NCI-H82 (cell line): ENCODE results near the gene FAM120A.

ENCODE experiments used
- DNase-seq: peaks from one replicate; lab custom pipeline; 2025; lab: John Stamatoyannopoulos, UW

Gene FAM120A

DNA sequence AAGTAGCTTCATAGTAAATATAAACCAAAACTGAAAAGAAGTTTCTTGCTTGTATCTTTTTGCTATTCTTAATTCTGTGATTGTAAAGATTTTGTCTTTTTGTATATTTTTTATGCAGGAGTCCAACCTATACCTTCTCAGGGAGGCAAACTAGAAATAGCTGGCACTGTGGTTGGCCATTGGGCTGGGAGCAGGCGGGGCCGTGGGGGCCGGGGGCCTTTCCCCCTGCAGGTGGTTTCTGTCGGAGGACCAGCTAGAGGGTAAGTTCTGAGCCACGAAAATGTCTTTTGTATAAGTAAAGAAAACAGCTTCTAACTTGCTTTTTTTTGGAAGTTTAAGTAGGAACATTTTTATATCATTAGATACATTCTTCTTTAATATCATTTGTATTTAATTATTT is 109.5 kb downstream of the FAM120A start:
- no peak for DNase-seq

DNA sequence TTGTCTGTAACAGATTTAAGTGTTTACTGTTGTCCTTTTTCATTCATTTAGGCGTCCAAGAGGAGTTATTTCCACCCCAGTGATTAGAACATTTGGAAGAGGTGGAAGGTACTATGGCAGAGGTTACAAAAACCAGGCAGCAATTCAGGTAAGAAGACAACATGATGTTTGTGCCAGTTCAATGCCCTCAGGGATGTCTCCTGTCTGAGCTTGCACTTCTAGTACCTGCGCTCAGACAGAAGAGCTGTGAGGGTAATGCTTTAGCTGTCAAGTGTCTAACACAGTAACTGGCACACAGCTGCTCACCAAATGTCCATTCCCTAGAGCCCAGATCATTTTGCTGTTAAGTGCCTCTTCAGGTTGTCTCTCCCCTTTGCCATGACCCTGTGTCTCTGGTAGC is 110.7 kb downstream of the FAM120A start:
- DNase-seq = no peak

DNA sequence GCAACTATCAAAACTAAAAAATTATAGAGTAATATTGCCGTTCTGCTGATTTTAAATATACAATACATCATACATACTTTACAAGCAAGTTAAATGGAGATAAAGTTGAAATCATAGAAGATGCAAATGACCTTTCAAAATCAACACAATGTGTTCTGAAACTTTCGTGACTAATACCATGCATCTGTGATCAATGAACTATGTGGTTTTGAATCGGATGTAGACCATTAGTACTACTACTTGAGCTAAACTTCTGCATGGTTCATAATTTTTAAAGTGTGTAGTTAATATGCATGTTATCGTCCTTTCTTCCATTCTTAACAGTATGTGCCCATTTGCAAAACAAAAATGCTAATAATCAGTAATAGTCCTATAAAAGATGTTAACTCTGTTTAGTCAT is 113.6 kb downstream of the FAM120A start:
- DNase-seq = no peak

DNA sequence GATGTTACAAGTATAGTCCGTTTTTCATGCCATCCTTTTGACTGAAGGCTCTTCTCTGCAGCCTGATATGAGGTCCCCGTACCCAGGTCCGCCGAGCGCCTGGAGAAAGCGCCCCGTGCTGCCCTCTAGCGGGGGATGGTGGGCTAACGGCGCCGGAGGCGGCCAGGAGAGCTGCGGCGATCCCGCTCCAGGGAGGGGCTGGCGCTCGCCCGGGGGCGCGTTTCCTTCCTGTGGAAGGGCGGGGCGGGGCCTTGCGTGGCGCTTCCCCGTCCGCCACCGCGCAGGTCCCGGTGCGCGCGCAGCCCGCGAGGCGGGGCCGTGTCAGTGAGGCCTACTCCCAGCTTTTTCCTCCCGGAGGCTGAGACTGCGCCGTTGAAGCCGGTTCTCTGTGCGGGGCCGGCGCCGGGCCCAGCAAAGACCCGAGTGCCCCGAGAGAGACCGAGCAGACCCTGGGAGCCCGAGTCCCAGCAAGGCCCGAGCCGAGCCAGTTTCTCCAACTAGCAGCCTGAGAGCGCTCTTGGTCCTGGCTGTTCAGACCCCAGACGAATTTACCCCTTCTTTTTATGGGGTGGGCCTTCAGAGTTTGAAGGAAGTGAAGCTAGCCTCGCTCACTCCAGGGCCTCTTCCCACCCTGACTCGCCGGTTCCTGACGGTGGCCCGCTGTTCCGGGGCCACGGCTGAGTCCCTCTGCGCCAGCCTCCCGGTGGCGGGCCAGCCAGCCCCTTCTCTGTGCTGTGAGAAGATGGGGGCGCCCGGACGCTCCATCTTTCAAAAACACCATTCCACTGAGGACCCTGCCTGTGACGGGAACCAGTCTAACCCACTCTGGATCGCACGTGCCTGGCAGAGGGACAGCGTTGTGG is 115.2 kb downstream of the FAM120A start:
- peak; percentile 97 for DNase-seq

DNA sequence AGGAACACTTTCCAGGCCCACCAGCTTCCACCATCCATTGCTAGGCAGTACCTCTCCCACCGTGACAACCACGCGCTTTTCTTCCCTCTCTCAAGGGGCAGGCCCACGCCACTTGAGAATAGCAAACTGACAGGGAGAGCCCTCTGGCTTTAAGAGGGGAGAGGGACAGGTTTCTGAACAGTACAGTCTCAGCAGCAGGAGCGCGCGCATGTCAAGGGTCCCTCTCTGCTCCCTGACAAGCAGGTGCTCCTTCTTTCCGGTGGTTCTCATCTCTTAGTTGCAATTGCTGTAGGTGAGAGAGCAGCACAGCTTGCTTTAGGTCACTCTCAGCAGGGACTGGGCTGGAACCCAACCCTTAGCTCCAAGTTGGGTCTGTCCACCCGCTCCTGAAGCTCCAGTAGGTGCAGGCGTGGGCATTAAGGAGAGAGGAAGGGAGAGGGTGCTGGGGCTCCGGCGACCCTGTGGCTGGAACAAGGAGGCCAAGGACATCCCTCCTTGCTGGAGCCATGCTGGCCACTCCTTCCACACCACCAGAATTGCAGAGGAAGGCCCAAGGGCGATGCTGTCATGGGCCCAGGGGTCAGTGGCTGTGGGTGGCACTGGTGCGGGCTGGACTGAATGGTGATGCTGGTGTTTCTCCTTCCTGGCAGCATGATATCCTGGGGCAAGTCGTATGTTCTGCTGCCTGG is 115.9 kb downstream of the FAM120A start:
- DNase-seq = peak; percentile 42

DNA sequence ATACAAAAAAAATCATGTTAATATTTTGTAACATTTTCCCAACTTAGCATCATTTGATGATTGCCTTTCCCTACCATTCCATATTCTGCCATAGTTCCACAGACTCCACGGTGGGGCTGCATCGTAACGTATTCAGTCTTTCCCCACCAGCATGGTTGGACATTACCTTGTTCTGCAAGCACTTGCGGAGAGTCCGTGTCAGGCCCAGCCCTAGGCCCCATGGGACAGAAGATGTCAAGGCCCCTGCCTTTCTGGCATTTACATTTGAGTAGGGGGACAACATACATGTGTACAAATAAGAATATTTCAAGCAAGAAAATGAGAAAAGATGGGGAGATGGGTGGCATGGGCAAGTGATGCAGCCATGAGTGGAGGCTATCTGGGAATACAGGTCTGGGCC is 116.7 kb downstream of the FAM120A start:
- no peak for DNase-seq

DNA sequence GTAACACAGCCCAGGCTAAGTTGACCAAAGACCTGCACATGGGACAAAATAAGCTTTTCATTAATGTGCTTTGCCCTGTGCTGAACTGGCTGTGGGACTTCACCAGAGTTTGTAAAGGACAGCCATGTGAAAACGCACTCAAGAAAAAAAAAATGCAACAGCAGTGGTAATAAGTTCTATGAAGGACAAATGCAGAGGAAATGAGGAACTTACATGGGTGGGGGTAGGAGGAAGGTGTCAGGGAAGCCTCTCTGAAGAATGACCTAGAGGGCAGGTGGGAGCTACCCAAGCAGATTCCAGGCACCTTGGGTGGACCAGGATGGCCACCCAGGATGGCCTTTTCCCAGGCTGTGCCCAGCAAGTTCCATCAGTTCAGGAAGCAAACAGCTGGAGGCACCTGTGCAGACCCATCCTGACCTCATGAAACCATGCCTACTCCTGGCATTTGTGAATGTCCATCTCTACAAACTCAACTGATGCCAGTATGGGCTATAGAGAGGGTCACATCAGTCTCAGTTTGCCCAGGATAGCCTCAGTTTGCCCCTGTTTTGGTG is 118.2 kb downstream of the FAM120A start:
- no peak for DNase-seq

DNA sequence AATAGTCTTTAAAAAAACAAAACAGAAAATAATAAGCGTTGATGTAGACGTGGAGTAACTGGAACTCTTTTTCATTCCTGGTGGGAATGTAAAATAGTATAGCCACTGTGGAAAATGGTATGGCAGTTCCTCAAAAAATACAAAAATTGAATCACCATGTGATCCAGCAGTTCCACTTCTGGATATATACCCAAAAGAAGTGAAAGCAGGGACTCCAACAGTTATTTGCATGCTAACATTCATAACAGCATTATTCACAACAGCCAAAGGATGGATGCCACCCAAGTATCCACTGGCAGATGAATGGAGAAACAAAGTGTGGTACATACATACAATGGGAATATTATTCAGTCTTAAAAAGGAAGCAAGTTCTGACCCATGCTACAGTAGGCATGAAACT is 120.7 kb downstream of the FAM120A start:
- DNase-seq = no peak

DNA sequence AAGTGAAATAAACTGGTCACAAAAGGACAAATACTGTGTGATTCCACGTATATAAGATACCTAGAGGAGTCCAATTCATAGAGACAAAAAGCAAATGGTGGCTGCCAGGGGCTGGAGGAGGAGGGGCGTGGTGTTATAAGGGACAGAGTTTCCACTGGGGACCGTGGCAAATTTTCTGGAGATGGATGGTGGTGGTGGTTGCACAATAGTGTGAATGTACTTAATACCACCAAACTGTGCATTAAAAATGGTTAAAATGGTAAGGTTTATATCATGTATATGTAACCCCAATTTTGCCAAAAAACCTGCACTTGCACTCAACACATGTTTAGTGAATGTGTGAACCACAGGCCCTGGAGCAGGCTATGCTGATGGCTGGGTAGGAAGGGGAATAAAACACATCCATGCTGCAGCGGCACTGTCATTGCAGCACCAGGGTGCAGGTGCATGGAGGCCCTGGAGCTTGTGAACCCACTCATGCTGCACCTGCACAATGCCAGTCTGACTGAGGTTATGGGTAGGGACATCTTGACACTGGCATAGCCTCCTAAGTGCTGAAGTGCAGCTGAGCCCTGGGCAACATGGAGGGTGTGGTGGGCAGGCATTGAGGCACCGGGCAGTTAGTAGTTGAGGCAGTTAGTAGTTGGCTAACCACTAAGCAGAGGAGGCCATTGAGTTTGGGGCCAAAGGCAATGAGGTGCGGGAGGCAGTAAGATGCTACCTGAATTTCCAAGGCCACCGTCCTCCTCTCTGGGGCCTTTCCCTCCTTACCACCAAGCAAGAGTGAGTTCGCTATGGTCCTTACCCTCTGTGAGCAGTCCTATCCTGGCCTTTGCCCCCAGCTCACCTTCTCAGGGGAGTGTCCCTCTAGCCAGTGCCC is 121.4 kb downstream of the FAM120A start:
- no peak for DNase-seq

DNA sequence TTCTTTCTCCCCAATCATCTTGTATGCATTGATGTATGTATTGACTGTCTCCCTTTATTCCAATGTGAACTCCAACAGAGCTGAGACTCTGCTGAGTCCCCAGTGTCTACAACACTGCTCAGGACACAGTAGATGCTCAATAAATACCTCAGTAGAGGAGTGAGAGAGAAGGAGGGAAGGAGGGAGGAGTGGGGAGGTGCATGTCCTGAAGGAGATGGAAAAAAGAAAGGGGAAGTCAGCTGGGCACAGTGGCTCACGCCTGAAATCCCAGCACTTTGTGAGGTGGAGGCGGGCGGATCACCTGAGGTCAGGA is 122.0 kb downstream of the FAM120A start:
- DNase-seq = no peak

DNA sequence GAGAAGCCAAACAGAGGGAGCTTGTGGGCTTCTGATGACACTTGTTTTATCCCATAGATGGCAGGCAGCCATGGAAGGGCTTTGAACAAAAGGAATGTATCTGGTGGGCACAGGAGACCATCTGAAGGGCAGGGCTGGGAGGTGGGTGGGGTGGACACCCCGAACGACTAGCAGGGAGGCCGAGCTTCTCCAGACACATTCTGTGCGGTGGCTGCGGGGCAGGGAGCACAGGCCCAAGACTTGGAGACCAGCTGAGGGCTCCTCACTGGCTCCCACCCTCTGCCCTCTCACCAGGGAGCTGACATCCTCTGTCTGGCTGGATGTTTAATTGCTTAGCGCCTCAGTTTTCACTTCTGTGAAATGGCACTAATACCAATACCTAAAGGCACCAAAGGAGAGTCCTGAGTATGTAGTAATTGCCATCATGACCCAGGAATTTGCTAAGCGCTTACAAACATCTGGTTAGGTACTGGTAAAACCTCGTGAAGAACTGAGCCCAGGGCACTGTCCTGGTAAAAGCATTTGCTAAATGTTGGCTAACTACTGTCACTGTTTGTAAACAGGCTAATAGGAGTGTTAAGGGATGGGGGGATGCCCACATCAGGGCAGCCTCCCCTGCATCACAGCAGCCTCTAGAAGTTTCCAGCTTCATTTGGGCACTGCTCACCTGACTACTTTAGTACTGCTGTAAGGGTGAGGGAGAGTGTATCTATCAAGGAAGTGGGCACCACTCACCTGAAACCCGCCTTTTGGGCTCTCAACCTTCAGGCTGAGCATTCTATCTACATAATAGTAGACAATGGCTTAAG is 122.8 kb downstream of the FAM120A start:
- DNase-seq = no peak

DNA sequence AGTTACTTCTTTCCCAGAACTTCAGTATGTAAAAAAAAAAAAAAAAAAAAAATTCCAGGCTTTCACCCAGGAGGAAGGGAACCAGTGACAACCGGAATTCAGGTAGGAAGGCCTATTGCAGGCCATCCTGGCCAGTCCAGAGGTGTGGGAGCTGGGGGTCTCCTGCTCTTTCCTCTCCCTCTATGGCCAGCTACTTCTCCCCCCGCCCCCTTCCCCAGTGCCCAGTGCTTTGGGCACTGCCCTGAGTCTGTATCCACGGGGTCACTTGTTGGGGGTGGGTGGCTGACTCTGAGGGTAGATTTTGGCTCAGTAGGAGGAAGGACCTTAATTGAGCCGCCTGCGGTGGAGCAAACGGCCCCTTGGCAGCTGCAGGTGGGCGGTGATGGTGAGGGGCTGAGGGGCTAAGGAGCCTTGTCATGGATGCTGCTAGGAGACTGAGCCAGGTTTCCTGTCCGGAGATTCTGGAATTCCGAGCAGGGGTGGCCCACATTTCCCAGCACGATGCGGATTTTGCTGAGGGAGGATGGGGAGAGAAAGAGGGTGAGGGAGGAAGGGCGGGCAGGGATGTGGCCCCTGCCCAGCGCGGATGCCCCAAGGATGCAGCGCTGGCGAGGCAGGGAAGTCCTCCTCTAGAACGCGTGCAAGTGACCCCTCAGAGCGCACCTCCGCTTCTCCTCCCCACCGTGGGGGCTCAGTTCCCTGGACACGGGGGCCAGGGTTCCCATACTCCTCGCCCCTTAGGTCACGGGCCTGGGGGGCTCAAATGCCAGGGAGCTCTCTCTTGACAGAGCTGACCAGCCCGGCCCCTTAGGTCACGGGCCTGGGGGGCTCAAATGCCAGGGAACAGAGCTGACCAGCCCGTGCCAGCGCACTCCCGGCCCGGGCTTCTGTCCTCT is 123.7 kb downstream of the FAM120A start:
- DNase-seq = no peak

DNA sequence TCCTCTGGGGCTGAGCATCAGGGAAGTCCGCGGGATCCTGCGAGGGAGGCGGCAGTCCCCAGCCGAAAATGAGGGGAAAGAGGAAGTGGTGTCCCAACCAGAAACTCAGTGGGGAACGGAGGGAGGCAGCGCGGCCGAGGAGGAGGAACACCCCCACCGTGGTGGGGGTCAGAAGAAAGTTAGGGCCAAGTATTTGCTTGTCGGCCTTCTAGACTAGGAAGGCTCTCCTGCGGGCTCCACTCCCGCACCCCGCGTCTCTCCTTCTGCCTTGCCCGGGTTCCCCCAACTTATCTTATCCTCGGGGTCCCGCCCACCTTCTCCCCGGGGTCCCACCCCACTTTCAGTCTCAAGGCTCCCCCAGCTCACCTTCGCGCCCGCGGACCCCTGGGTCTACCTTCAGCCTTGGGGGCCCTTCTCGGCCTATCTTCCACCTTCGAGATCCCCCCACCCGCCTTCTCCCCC is 124.3 kb downstream of the FAM120A start:
- peak; percentile 46 for DNase-seq

DNA sequence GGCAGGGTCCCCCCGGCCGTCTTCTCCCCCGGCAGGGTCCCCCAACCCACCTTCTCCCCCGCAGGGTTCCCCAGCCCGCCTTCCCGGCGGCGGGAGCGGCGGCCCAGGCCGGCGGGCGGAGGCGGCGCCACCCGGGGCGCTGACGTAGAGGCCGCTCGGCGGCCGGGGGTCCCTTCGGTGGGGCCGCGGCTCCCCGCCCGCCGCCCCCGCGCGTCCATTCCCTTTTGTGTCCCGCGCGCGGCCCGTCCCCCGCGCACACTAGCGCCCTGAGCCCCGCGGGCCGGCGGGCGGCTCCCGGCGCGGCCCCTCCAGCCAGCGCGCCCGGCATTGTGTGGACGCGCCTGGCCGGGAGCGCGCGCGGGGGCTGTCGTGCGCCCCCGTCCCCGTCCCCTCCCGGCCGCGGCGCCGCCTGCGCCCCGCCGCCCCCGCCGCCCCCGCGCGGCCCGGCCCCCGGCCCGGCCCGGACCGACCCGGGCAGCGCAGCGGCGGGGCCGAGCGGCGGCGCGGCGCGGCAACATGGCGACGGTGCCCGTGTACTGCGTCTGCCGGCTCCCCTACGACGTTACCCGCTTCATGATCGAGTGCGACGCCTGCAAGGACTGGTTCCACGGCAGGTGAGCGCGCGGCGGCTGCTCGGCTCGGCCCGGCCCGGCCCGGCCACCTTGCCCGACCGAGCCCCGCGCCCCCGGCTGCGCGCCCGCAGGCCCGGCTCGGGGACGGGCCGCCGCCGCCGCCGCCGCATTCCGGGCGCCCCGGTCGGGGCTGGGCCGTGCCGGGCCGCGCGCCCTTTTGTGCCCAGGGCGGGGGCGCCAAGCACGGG is 125.0 kb downstream of the FAM120A start, which contains the start of gene PHF2:
Gene PHF2 (plus strand): TSS at position 327 of the 820 bp plus-strand sequence. CDS start 190 bp downstream, at position 517.
- peak; percentile 42 for DNase-seq

DNA sequence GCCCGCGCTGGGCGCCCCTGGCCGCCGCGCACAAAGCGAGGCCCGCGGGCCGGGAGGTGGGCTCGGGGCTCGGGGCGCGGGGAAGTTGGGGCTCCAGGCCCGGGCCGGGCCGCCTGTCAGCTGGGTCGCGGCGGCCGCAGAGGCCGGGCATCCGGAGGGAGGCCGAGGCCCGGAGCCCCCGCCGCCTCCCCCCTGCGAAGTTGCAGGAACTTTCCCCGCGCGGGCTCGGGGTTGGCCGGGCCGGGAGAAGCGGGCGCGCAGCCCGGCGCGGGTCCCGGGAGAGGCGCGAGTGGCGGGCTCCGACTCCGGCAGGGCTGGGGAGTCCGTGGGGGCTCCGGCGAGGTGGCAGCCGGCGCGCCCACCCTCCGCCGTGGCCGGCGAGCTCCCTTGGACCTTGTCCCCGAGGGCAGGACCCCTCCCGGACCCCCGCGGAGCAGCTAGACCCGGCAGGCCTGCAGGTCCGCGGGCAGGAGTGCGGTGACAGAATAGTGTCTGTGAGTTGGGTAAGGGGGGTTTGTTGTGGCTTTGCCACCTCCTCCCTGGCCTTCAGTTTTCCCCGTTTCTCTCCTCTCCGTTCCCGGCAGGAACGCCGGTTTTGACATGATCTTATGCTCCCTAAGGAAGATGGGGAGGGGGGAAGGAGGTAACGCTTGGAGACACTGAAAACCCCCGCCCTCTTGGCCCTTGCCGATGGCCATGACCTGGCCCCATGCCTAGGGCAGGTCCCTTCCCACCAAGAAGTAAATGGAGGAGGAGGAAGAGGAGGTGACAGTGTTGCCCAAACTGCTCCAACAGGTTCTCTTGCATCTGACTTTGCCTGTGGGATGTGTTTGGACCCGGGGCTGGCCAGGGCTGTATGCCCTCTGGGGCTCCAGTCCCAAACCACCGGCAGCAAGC is 125.8 kb downstream of the FAM120A start:
- peak; percentile 20 for DNase-seq

DNA sequence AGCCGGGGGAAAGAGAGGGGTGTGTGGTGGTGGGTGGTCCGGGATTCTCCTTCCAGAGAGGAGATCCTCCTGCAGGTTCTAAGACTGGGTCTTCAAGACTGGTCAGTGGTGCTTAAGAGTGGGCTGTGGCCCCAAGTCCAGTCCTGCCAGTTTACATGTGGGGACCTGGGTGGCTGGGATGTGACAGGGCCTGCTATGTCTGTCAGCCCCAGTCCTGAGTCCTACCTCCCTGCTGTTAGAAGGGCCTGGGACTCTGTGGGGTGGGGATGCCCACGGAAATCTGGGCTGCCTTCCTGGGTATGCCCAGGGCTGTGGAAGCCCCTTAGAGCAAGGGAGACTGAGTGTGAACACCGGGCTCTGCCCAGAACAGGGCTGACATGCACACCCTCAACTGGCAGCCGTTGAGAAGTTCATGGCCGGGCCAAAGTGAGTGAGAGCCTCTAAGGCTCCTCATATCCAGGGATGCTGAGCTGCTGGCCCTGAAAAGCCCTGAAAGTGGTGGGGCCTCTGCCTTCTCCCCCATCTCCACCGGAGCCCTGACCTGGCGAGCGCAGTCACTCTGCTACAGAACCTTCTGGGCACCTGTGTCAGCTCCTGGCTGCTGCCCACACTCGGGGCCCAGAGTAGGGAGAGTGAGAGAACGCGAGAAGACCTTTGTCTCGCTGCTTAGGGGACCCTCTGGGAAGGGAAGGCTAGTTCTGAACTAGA is 126.6 kb downstream of the FAM120A start:
- no peak for DNase-seq

DNA sequence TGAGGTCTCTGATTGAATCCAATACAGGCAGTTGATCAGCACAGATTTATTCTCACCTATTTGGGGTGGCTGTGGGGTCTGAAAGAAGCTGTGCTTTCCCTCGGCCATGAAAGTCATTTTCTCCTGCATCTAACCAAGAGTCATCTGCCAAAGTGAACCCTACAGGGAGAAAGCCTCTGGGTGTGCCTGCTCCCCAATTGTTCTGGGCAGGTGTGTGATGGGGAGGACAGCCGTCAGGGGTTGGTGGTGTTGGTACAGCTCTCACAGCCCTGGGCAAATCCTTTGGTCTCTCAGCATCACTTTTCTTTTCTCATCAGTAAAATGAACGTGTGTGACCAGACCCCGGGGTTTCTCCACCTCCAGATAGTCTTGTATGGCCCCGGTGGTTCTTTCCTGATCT is 127.4 kb downstream of the FAM120A start:
- no peak for DNase-seq
